ENCODE data around the gene FOXS1.

The FOXS1 gene

DNA sequence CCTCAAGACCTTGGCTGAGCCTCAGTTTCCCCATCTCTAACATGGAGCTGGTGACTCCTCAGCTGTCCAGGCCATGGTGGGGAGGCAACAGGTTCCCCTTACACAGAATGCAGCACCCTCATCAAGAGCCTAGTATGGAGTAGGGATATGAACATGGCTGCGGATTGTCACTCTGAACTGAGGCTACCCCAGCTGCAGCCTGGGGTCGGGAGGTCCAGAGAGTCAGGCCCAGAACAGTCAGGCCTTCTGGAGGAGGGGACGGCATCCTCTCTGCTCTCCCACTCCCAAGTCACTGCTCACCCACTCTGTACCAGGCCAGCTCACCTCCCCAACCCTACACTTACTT lies 1.4 kb upstream of the FOXS1 start:
- TF ChIP-seq, protein P1, sequence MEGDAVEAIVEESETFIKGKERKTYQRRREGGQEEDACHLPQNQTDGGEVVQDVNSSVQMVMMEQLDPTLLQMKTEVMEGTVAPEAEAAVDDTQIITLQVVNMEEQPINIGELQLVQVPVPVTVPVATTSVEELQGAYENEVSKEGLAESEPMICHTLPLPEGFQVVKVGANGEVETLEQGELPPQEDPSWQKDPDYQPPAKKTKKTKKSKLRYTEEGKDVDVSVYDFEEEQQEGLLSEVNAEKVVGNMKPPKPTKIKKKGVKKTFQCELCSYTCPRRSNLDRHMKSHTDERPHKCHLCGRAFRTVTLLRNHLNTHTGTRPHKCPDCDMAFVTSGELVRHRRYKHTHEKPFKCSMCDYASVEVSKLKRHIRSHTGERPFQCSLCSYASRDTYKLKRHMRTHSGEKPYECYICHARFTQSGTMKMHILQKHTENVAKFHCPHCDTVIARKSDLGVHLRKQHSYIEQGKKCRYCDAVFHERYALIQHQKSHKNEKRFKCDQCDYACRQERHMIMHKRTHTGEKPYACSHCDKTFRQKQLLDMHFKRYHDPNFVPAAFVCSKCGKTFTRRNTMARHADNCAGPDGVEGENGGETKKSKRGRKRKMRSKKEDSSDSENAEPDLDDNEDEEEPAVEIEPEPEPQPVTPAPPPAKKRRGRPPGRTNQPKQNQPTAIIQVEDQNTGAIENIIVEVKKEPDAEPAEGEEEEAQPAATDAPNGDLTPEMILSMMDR (IDR thresholded peaks at IDR 0.05; ENCODE audit: low read depth, low read length, missing control alignments), result no peak
- DNase-seq (ENCODE audit: low read depth), result no peak
- H3K4me3 ChIP-seq (ENCODE audit: low read depth, low read length), result no peak overlapping the region

DNA sequence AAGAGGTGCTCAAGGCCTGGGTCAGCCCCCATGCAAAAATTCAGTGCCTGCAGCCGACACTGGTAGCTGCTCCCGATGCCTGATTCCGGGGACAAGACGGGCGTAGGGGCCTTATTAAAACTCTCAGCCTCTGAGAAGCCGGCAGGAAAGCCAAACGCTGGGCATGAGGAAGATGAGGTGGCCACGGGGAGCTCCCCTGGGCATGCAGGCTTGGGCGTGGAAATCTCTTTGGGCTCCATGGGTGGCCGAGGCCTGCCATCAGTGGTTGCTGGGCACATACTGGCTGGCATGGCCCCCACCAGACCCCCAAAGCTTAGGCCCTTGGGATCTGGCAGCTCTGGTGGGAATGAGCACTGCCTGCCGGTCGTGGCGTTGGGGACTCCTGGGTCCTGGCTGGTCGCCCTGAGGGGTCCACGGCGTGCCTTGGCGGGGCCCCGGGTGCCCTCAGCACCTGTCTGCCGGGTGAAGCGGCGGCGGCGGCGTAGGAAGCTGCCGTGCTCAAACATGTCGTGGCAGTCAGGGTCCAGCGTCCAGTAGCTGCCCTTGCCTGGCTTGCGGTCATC lies 586 bp downstream of the FOXS1 start:
- no peak for DNase-seq (ENCODE audit: low read depth)
- TF ChIP-seq, protein P1 (IDR thresholded peaks at IDR 0.05; ENCODE audit: low read depth, low read length, missing control alignments), result no peak
- H3K4me3 ChIP-seq (ENCODE audit: low read depth, low read length), result no peak overlapping the region

DNA sequence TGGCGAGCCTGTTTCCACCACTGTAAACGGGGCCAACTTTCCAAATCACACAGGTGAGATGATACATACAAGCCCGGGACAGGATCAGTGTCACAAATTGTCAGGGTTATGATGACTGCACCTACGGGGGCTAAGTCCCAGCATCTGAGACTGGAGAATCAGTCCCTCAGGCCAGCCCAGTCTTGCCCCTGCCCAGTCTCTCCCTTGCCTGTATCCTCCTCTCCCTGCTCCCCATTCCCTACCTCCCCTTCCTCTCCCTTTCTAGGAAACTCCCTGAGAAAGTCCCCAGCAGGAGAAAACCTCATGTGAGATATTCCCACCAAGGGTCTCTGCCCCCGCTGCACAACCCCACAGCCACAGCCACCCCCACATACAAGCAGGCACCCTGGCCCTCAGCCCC lies 1.5 kb downstream of the FOXS1 start:
- DNase-seq (ENCODE audit: low read depth), result no peak
- TF ChIP-seq, protein P1 (IDR thresholded peaks at IDR 0.05; ENCODE audit: low read depth, low read length, missing control alignments), result no peak
- H3K4me3 ChIP-seq (ENCODE audit: low read depth, low read length), result no peak overlapping the region

DNA sequence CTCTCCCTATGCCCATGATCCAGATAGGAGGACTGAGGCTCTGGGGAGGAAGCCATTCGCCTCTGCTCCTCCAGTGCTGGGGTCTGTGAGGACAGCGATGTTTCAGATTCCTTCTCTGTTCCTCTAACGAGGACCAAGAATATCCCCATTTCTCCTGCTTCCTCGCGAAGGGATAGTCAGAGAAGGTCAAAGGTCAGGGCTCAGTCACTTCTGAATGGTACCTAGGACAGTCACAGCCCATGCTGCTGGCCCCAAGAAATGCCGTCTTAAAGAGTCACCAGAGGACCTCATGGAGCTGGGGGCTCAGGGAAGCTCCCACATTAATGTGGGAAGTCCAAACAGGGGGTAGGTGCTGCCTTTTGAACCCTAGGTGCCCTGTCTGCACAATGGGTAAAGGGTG lies 2.1 kb downstream of the FOXS1 start:
- H3K4me3 ChIP-seq (ENCODE audit: low read depth, low read length), result no peak overlapping the region
- TF ChIP-seq, protein P1 (IDR thresholded peaks at IDR 0.05; ENCODE audit: low read depth, low read length, missing control alignments), result no peak
- DNase-seq (ENCODE audit: low read depth), result no peak

DNA sequence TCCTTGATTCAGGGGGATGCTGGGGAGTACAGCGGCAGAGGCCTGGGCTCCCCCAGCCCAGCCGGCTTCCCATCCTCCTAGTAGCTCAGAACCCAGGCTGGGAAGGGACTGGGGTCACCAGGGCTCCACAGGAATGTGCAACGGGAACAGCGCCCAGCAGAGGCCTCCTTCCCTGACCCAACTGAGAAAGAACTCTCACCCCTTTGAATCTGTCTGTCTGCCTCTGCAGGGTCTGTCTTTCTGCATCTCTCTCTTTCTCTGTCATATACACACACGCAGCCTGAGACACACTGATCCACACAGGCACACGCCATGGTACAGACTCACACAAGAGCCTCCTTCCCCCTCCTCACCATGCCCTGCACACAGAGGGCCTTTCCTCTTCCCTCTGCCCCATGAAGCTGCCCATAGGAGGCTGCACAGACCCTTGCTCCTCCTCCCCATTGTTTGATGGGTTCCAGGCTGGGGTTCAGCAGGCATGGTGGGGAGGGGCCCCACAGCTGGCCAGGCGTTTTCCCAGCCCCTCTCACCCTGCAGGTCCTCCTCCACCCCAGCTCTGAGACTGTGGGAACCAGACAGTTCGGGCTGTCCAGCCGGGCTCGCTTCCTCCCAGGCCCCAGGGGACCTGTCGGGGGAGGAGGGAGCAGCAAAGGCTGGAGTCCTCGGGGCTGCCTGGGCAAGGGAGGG lies 2.8 kb downstream of the FOXS1 start:
- DNase-seq (ENCODE audit: low read depth), result no peak
- TF ChIP-seq, protein P1 (IDR thresholded peaks at IDR 0.05; ENCODE audit: low read depth, low read length, missing control alignments), result no peak
- no peak overlapping the region for H3K4me3 ChIP-seq (ENCODE audit: low read depth, low read length)

DNA sequence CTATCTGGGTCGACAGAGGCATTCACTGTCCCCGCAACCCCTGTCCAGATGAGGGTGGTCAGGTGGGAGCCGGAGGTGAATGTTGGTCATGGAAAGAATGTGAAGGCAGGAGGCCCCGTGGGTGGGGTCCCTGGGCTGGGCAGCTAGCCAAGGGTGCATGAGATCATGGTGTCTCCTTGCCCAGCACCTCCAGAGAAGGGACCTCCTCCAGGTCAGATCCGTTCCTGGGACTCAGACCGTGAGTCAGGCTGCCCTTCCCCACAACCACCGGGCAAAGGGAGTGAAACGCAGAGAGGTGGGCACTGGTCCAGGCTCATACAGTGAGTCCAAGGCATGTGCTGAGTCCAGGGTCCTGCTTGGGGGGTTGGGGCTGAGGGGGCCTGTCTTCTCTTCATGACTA lies 3.5 kb downstream of the FOXS1 start:
- no peak for DNase-seq (ENCODE audit: low read depth)

More for the DNA sequence above, 3.5 kb downstream of the FOXS1 start:
- TF ChIP-seq, protein P1 (IDR thresholded peaks at IDR 0.05; ENCODE audit: low read depth, low read length, missing control alignments), result no peak
- no peak overlapping the region for H3K4me3 ChIP-seq (ENCODE audit: low read depth, low read length)

All from GM12864 (cell line).